SK-N-SH treated with all-trans-retinoic acid at 6 μM for 48 hours (cell line): ENCODE measurements around the gene PIGS.

Source experiments
- ATAC-seq: fragments of 200-7000 bp; cut with Tn5 transposase; 3 replicates; pipeline ENCODE4 v1.9.1; 2020; ENCODE audit warnings: mild to moderate bottlenecking, moderate library complexity
- ARNTL ChIP-seq: fragments of 450-650 bp; formaldehyde crosslinking; IDR thresholded peaks from 2 replicates; pipeline ENCODE4 v1.5.0; 2020; ENCODE audit warnings: low read depth, mild to moderate bottlenecking, moderate library complexity, borderline replicate concordance
- BACH2 ChIP-seq: fragments of 250-450 bp; sonication (Bioruptor Pico); IDR thresholded peaks from 2 replicates; pipeline ENCODE4 v1.9.0; 2021; ENCODE audit warnings: mild to moderate bottlenecking, borderline replicate concordance
- CSDC2 ChIP-seq: fragments of 250-450 bp; sonication (Bioruptor Pico); IDR thresholded peaks from 2 replicates; pipeline ENCODE4 v1.5.0; 2020; ENCODE audit warnings: mild to moderate bottlenecking, moderate library complexity
- ISL1 ChIP-seq: fragments of 250-450 bp; sonication (Bioruptor Pico); IDR thresholded peaks from 2 replicates; pipeline ENCODE4 v2.1.2; 2022; ENCODE audit warnings: mild to moderate bottlenecking, moderate library complexity
- OSR1 ChIP-seq: fragments of 250-450 bp; sonication (Bioruptor Pico); IDR thresholded peaks from 2 replicates; pipeline ENCODE4 v1.8.0; 2022; ENCODE audit warnings: moderate library complexity, mild to moderate bottlenecking, inconsistent platforms
- PATZ1 ChIP-seq: fragments of 250-450 bp; sonication (Bioruptor Pico); IDR thresholded peaks from 2 replicates; pipeline ENCODE4 v1.8.0; 2020; ENCODE audit warnings: mild to moderate bottlenecking, moderate library complexity, borderline replicate concordance
- POU6F1 ChIP-seq: fragments of 250-450 bp; sonication (Bioruptor Pico); IDR thresholded peaks from 2 replicates; pipeline ENCODE4 v1.8.0; 2021; ENCODE audit warnings: low read depth, mild to moderate bottlenecking, moderate library complexity, borderline replicate concordance
- PPARA ChIP-seq: fragments of 250-450 bp; sonication (Bioruptor Pico); IDR thresholded peaks from 2 replicates; pipeline ENCODE4 v1.5.0; 2020; ENCODE audit warnings: mild to moderate bottlenecking, borderline replicate concordance
- SNAI2 ChIP-seq: fragments of 250-450 bp; sonication (Bioruptor Pico); IDR thresholded peaks from 2 replicates; pipeline ENCODE4 v1.5.0; 2020; ENCODE audit warnings: mild to moderate bottlenecking, moderate library complexity
- TCF4 ChIP-seq: fragments of 250-450 bp; sonication (Bioruptor Pico); IDR thresholded peaks from 2 replicates; pipeline ENCODE4 v1.8.0; 2021; ENCODE audit warnings: mild to moderate bottlenecking, moderate library complexity, borderline replicate concordance
- ZC3H10 ChIP-seq: fragments of 250-450 bp; sonication (Bioruptor Pico); IDR thresholded peaks from 2 replicates; pipeline ENCODE4 v1.5.1; 2021; ENCODE audit warnings: mild to moderate bottlenecking, moderate library complexity
- ZFP3 ChIP-seq: fragments of 250-450 bp; sonication (Bioruptor Pico); IDR thresholded peaks from 2 replicates; pipeline ENCODE4 v1.5.0; 2020; ENCODE audit warnings: mild to moderate bottlenecking, moderate library complexity
- ZNF565 ChIP-seq: fragments of 450-650 bp; formaldehyde crosslinking; conservative IDR thresholded peaks from 2 replicates; pipeline ENCODE4 v1.5.0; 2020; ENCODE audit warnings: low read depth, mild to moderate bottlenecking, moderate library complexity
- ZNF70 ChIP-seq: fragments of 450-650 bp; formaldehyde crosslinking; IDR thresholded peaks from 2 replicates; pipeline ENCODE4 v1.5.0; 2020; ENCODE audit warnings: mild to moderate bottlenecking, moderate library complexity
- ZNF8 ChIP-seq: fragments of 450-650 bp; formaldehyde crosslinking; IDR thresholded peaks from 2 replicates; pipeline ENCODE4 v1.5.0; 2020; ENCODE audit warnings: mild to moderate bottlenecking, moderate library complexity
- TF ChIP-seq, protein P1 (sequence below): fragments of 250-450 bp; sonication (Bioruptor Pico); IDR thresholded peaks from 2 replicates; pipeline ENCODE4 v1.5.1; 2020; ENCODE audit warnings: low read depth, mild to moderate bottlenecking, moderate library complexity
- TF ChIP-seq, protein P2 (sequence below): fragments of 250-450 bp; sonication (Bioruptor Pico); IDR thresholded peaks from 2 replicates; pipeline ENCODE4 v1.5.1; 2021; ENCODE audit warnings: mild to moderate bottlenecking, moderate library complexity

PIGS gene

DNA sequence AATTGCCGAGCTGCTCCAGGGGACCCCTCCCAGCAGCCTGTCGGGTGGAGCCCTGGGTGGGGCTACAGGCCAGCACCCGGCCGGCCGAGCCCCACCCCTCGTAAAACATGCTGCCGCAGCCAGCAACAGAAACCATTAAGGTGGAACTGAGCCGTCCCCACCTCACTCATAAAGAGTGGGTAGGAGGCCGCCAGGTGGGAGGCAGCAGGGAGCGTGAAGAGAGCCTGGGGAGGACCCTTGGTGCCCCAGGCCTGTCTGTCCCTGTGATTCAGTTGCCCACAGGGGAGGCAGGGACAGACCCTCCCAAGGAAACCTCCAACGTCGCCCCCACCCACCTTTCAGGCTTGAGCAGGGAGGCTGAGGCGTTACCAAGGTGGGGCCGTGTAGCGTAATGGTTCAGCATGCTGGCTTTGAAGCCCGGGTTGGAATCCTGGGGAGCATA, 56.7 kb downstream of the PIGS start:
- no peak for TF ChIP-seq SNAI2 (CRISPR knock-in tag)
- no peak for TF ChIP-seq PATZ1 (CRISPR knock-in tag)
- TF ChIP-seq BACH2 (CRISPR knock-in tag), result no peak
- no peak for TF ChIP-seq ZNF565 (CRISPR knock-in tag)
- TF ChIP-seq TCF4 (CRISPR knock-in tag), result no peak
- TF ChIP-seq, protein P1, sequence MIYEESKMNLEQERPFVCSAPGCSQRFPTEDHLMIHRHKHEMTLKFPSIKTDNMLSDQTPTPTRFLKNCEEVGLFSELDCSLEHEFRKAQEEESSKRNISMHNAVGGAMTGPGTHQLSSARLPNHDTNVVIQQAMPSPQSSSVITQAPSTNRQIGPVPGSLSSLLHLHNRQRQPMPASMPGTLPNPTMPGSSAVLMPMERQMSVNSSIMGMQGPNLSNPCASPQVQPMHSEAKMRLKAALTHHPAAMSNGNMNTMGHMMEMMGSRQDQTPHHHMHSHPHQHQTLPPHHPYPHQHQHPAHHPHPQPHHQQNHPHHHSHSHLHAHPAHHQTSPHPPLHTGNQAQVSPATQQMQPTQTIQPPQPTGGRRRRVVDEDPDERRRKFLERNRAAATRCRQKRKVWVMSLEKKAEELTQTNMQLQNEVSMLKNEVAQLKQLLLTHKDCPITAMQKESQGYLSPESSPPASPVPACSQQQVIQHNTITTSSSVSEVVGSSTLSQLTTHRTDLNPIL (CRISPR knock-in tag), result no peak
- TF ChIP-seq PPARA (CRISPR knock-in tag), result no peak
- no peak for TF ChIP-seq ZC3H10 (CRISPR knock-in tag)
- ATAC-seq, result no peak

DNA sequence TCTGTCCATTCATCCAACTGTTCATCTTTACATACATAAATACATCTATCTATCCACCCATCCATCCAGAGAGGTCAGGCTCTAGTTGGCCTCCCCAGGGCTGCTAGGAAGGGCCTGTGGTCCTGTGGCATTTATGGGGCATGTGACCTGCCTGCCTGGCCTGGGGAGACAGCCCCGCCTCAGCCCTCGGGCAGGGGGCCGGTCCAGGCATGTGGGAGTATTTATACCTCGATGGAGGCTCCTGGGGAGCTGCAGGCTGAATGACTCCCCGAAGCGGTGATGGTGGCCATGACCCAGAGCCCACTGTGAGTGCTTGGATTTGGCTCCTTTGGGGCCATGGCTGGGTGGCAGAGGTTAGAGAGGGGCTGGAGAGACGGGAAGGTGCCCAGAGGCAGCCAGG, 57.8 kb downstream of the PIGS start:
- ATAC-seq, result no peak

GRCh38 chr17:28511858-28512461, 59.4 kb downstream of the PIGS start:
- TF ChIP-seq, protein P2, sequence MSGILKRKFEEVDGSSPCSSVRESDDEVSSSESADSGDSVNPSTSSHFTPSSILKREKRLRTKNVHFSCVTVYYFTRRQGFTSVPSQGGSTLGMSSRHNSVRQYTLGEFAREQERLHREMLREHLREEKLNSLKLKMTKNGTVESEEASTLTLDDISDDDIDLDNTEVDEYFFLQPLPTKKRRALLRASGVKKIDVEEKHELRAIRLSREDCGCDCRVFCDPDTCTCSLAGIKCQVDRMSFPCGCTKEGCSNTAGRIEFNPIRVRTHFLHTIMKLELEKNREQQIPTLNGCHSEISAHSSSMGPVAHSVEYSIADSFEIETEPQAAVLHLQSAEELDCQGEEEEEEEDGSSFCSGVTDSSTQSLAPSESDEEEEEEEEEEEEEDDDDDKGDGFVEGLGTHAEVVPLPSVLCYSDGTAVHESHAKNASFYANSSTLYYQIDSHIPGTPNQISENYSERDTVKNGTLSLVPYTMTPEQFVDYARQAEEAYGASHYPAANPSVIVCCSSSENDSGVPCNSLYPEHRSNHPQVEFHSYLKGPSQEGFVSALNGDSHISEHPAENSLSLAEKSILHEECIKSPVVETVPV (CRISPR knock-in tag), result no peak
- no peak for TF ChIP-seq TCF4 (CRISPR knock-in tag)
- no peak for ATAC-seq

More for the DNA sequence above, 57.8 kb downstream of the PIGS start:
- no peak for TF ChIP-seq CSDC2
- no peak for TF ChIP-seq OSR1 (CRISPR knock-in tag)
- no peak for TF ChIP-seq ZNF70 (CRISPR knock-in tag)
- TF ChIP-seq BACH2 (CRISPR knock-in tag), result no peak
- TF ChIP-seq, protein P2 (CRISPR knock-in tag), result no peak
- TF ChIP-seq ARNTL (CRISPR knock-in tag), result no peak
- TF ChIP-seq PPARA (CRISPR knock-in tag), result no peak
- TF ChIP-seq ZNF565 (CRISPR knock-in tag), result no peak
- no peak for TF ChIP-seq ZFP3
- no peak for TF ChIP-seq POU6F1 (CRISPR knock-in tag)
- TF ChIP-seq ZNF8 (CRISPR knock-in tag), result no peak

DNA sequence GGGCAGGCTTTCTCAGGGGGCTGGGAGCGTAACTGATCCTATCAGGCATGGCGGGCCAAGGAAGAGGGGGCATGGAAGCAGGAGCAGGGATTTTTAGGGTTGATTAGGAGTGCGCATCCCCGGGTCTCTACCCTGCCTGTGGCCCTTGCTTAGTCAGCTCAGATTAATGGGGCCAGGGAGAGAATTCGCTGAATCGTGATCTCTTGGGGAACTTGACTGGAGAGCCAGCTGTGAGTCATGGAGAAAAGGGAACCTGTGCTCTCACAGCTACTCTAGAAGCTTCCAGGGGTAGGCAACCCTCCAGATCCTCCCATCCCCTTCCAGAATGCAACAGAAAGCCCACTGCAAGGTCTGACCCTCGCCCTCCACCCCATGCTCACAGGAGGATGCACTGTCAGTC, 61.5 kb downstream of the PIGS start:
- TF ChIP-seq ZNF8 (CRISPR knock-in tag), result no peak
- no peak for TF ChIP-seq ISL1 (CRISPR knock-in tag)
- TF ChIP-seq ARNTL (CRISPR knock-in tag), result no peak
- TF ChIP-seq ZNF70 (CRISPR knock-in tag), result no peak
- no peak for TF ChIP-seq TCF4 (CRISPR knock-in tag)
- TF ChIP-seq OSR1 (CRISPR knock-in tag), result no peak
- no peak for TF ChIP-seq SNAI2 (CRISPR knock-in tag)
- TF ChIP-seq ZC3H10 (CRISPR knock-in tag), result no peak
- no peak for TF ChIP-seq PPARA (CRISPR knock-in tag)
- TF ChIP-seq, all 23 proteins: peak for 0
- no peak for ATAC-seq
